MCF 10A (cell line): Measurements from ENCODE around the gene DLG2. TPM values are rescaled to one million over a fixed set of nuclear protein-coding genes. Genes with fewer than 3 reads are reported as not detected.

Experiments
- BruUV-seq: library from RNA; stranded (reverse); fragments of 400-500 nt; replicated peaks from 2 replicates; lab custom pipeline; 2021; lab: Mats Ljungman, UMichigan
- CTCF ChIA-PET: fragments of 300-600 bp; sonication (Branson Sonifier 250); formaldehyde crosslinking; extraction: SDS; loops from one replicate; lab custom pipeline; 2021; ENCODE audit warnings: antibody characterized with exemption, inconsistent platforms; lab: Yijun Ruan, JAX
- POLR2A ChIA-PET: fragments of 300-600, 350-650 bp; sonication (Branson Sonifier 250); formaldehyde crosslinking; extraction: SDS; loops from one replicate; lab custom pipeline; 2020; ENCODE audit warnings: antibody characterized with exemption, inconsistent platforms; lab: Yijun Ruan, JAX
- DNase-seq: peaks from one replicate; pipeline ENCODE4 v3.0.0-alpha.2; 2018; ENCODE audit not compliant: unreplicated experiment
- H3K27ac Mint-ChIP-seq: one replicate; pipeline ENCODE4 v1.8.0; 2022; ENCODE audit warnings: mild to moderate bottlenecking, low read depth, mixed read lengths; ENCODE audit not compliant: unreplicated experiment
- H3K27me3 Mint-ChIP-seq: one replicate; pipeline ENCODE4 v1.8.0; 2022; ENCODE audit warnings: mixed read lengths; ENCODE audit not compliant: insufficient read depth, unreplicated experiment
- H3K36me3 Mint-ChIP-seq: one replicate; pipeline ENCODE4 v1.8.0; 2022; ENCODE audit warnings: mild to moderate bottlenecking, moderate library complexity, mixed read lengths; ENCODE audit not compliant: insufficient read depth, unreplicated experiment
- H3K4me1 Mint-ChIP-seq: one replicate; pipeline ENCODE4 v1.8.0; 2022; ENCODE audit warnings: mixed read lengths; ENCODE audit not compliant: insufficient read depth, unreplicated experiment
- H3K4me3 Mint-ChIP-seq: one replicate; pipeline ENCODE4 v1.8.0; 2022; ENCODE audit warnings: mild to moderate bottlenecking, moderate library complexity, mixed read lengths; ENCODE audit not compliant: unreplicated experiment
- H3K9me3 Mint-ChIP-seq: one replicate; pipeline ENCODE4 v1.8.0; 2022; ENCODE audit warnings: mixed read lengths; ENCODE audit not compliant: unreplicated experiment
- intact Hi-C: fragments of 100-400 bp; cut with micrococcal nuclease; formaldehyde crosslinking; loops from 2 replicates; pipeline ENCODE4 v1.14.1; 2022
- total RNA-seq: library from RNA; stranded (reverse); gene quantifications from 2 replicates; pipeline ENCODE4 v1.2.3, GENCODE V29; 2022
- TF ChIP-seq, protein P1 (sequence below): fragments of 200-600 bp; IDR thresholded peaks from one replicate; pipeline ENCODE4 v1.8.0; 2022; ENCODE audit warnings: antibody characterized with exemption, mild to moderate bottlenecking; ENCODE audit not compliant: unreplicated experiment

Gene DLG2
- total RNA-seq, 1 experiment from 2014 or later = 0.26 TPM

DNA sequence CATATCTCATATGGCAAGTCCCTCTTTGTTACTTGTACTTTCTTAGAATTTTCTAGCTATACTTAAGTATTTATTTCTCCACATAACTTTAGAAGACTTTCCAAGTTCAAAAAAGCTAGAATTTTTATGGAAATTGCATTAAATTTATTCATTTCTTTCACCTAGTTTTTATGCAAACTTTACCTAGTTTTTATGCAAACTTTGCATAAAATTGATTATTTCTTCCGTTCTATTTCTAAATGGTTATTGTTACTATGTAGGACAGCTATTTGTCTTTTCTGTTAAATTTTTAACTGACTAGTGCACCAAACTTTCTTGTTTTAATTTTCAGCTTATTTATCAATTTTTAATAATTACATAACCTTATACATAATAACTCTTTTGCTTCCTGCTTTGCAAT is 41.0 kb upstream of the DLG2 start:
- Mint-ChIP-seq H3K4me1 (peaks cover 3% of the 10 kb centered on the region), H3K27me3 (no peaks in the 10 kb centered on the region), H3K4me3 (no peak overlapping the region), H3K9me3 (no peaks in the 10 kb centered on the region), H3K27ac (no peak overlapping the region), H3K36me3 (peaks cover 17% of the 10 kb centered on the region)
- DNase-seq = no peak
- intact Hi-C loops = no loop called here
- TF ChIP-seq, protein P1, sequence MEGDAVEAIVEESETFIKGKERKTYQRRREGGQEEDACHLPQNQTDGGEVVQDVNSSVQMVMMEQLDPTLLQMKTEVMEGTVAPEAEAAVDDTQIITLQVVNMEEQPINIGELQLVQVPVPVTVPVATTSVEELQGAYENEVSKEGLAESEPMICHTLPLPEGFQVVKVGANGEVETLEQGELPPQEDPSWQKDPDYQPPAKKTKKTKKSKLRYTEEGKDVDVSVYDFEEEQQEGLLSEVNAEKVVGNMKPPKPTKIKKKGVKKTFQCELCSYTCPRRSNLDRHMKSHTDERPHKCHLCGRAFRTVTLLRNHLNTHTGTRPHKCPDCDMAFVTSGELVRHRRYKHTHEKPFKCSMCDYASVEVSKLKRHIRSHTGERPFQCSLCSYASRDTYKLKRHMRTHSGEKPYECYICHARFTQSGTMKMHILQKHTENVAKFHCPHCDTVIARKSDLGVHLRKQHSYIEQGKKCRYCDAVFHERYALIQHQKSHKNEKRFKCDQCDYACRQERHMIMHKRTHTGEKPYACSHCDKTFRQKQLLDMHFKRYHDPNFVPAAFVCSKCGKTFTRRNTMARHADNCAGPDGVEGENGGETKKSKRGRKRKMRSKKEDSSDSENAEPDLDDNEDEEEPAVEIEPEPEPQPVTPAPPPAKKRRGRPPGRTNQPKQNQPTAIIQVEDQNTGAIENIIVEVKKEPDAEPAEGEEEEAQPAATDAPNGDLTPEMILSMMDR = no peak
- POLR2A ChIA-PET = interaction anchor here (1.5 kb wide), 1 partner anchor 20 kb away, joined by 4 read pairs; the partner anchor contains the start of gene TMEM126A
- no TSS peak for BruUV-seq
- CTCF ChIA-PET = interaction anchor here (0.6 to 1.2 kb wide), 3 partner anchors 158 to 1287 kb away, joined by 3 to 4 read pairs (median 4); partner anchors contain the start of gene FZD4

- H3K27me3 Mint-ChIP-seq = no peaks in the 10 kb centered on the region
- peaks cover 32% of the 10 kb centered on the region for H3K36me3 Mint-ChIP-seq
- intact Hi-C loops = no loop called here
- TF ChIP-seq, protein P1 = no peak
- H3K27ac Mint-ChIP-seq = no peak overlapping the region
- BruUV-seq = no TSS peak
- CTCF ChIA-PET = interaction anchor here (0.7 kb wide), 1 partner anchor 182 kb away, joined by 3 read pairs; no protein-coding TSS in a partner anchor
- H3K9me3 Mint-ChIP-seq = no peaks in the 10 kb centered on the region
- no peak overlapping the region for H3K4me3 Mint-ChIP-seq
- DNase-seq = no peak
- POLR2A ChIA-PET = interaction anchor here (0.7 kb wide), 1 partner anchor 578 kb away, joined by 3 read pairs; no protein-coding TSS in a partner anchor
- peaks cover 10% of the 10 kb centered on the region for H3K4me1 Mint-ChIP-seq
Measured at GRCh38 chr11:85666687-85667086, 39.5 kb upstream of the DLG2 start.

GRCh38 chr11:85665733-85666132 is 38.6 kb upstream of the DLG2 start:
- peak overlapping the region; percentile 95 for H3K27ac Mint-ChIP-seq
- H3K36me3 Mint-ChIP-seq = peaks cover 41% of the 10 kb centered on the region
- TF ChIP-seq, protein P1 = no peak
- ChIA-PET POLR2A (interaction anchor here (1.1 to 3.9 kb wide), 2 partner anchors 34 to 38 kb away, joined by 4 to 62 read pairs; partner anchors contain the start of genes DLG2 and TMEM126B), CTCF (interaction anchor here (0.6 kb wide), 1 partner anchor 409 kb away, joined by 3 read pairs; no protein-coding TSS in a partner anchor)
- no peaks in the 10 kb centered on the region for H3K9me3 Mint-ChIP-seq
- H3K4me1 Mint-ChIP-seq = peaks cover 18% of the 10 kb centered on the region
- peak overlapping the region; percentile 38 for H3K4me3 Mint-ChIP-seq
- no peaks in the 10 kb centered on the region for H3K27me3 Mint-ChIP-seq
- intact Hi-C loops = loop anchor here (1.0 to 2.0 kb wide), 2 partner anchors 37 to 179 kb away; partner anchors contain the start of gene TMEM126B
- DNase-seq = no peak
- no TSS peak for BruUV-seq

- H3K4me1 Mint-ChIP-seq = peaks cover 27% of the 10 kb centered on the region
- DNase-seq = peak; percentile 96
- H3K36me3 Mint-ChIP-seq = peaks cover 50% of the 10 kb centered on the region
- TSS peak; percentile 57 for BruUV-seq
- peak within 1 kb of the TSS; percentile 95 for H3K27ac Mint-ChIP-seq
- intact Hi-C loops = loop anchor here (1.0 to 2.0 kb wide), 3 partner anchors 36 to 179 kb away; partner anchors contain the start of gene TMEM126B
- no peaks in the 10 kb centered on the region for H3K9me3 Mint-ChIP-seq
- H3K27me3 Mint-ChIP-seq = no peaks in the 10 kb centered on the region
- ChIA-PET CTCF (interaction anchor here (0.6 to 1.7 kb wide), 7 partner anchors 15 to 97 kb away, joined by 3 to 5 read pairs (median 3); partner anchors contain the start of gene TMEM126A), POLR2A (interaction anchor here (0.6 to 10.2 kb wide), 17 partner anchors 14 to 1134 kb away, joined by 3 to 254 read pairs (median 3); partner anchors contain the start of genes DLG2, TMEM126A and TMEM126B)
- TF ChIP-seq, protein P1 = no peak
- peak within 1 kb of the TSS; percentile 95 for H3K4me3 Mint-ChIP-seq
Measured at GRCh38 chr11:85664615-85665481, 37.7 kb upstream of the DLG2 start, which contains the start of gene CREBZF. Gene CREBZF (minus strand): TSS chr11:85665129. CDS start chr11:85664875, 254 bp downstream.
